GM19324 (cell line): ENCODE results near the gene MOK.
"Not testable (repeated sequence)": the region's sequence is repeated elsewhere in the genome, so short reads cannot be mapped to it uniquely, and the experiment has no call there.

Source experiments
- ATAC-seq: cut with Tn5 transposase; IDR thresholded peaks from one replicate; pipeline ENCODE4 v1.9.1; 2021; ENCODE audit warnings: mild to moderate bottlenecking, moderate library complexity; ENCODE audit not compliant: unreplicated experiment, low FRiP score

The MOK gene

DNA sequence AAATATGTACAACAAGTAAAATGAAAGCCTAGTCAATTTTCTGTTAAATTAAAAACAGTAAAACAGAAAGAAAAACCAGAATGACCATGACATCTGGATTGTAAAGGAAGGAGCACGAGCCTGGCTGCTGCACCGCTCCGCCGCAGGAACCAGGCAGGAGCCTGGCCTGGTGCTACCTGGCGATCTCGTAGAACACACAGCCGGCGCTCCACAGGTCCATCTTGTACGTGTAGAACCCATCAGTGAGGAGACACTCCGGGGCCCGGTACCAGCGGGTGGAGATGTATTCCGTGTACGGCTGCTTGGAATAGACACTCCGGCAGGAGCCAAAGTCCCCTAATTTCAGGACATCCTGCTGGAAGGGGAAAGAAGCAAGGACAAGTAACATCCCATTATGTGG is 54.3 kb downstream of the MOK start:
- ATAC-seq: no peak

GRCh38 chr14:102249981-102250380 is 55.0 kb downstream of the MOK start:
- ATAC-seq: no peak

DNA sequence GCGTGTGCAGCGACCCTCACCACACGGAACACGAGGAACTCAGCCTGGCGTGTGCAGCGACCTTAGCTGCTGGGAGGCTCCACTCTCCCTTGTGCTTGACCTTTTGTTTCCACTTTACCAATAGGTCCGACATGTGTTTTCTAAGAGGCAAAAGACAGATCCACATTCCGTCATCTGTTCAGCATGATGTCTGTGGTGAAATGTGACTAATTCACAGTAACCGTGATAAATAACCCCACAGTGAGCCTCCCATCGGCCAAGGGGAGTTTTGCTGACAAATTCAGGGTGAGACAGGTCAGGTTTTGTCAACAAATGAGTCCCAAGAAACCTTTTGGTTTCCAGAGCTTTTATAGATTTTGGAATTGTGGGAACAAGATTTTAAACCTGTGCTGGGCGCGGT is 55.9 kb downstream of the MOK start:
- no peak for ATAC-seq

DNA sequence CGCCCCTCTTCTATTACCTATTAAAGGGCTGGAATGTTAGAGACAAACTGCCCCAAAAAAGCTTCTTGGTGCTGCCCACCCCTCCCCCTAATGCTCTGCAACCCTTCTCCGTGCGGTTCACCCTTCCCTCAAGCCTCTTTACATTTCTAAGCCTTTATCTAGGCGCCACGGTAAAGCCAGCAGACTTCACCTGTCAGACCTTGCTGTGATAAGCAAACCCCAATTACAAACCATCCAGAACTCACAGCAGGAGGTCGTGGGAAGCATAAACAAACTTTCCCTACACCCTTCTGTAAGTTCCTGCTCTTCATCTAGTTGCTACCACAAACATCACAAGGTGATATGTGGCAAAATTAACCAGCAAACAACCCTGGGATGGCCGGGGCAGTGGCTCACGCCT is 56.8 kb downstream of the MOK start:
- ATAC-seq: no peak

- no peak for ATAC-seq
These were observed 58.9 kb downstream of the MOK start for GRCh38 chr14:102246071-102246470.

DNA sequence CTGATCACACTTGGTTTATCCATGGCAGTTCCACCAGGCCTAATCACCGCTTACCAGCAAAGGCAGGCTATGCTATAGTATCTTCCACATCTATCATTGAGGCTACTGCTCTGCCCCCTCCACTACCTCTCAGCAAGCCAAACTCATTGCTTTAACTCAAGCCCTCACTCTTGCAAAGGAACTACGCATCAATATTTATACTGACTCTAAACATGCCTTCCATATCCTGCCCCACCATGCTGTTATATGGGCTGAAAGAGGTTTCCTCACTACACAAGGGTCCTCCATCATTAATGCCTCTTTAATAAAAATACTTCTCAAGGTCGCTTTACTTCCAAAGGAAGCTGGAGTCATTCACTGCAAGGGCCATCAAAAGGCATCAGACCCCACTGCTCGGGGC is 61.2 kb downstream of the MOK start:
- not testable (repeated sequence) for ATAC-seq

DNA sequence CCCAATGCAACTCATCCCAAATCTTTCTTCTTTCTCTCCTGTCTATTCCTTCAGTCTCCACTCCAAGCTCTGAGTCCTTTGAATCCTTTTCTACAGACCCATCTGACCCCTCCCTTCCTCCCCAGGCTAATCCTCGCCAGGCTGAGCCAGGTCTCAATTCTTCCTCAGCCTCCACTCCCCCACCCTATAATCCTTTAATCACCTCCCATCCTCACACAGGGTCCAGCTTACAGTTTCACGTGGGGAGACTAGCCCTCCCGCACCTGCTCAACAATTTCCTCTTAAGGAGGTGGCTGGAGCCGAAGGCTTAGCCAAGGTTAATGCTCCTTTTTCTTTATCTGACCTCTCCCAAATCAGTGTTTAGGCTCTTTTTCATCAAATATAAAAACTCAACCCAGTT is 63.8 kb downstream of the MOK start:
- no peak for ATAC-seq

DNA sequence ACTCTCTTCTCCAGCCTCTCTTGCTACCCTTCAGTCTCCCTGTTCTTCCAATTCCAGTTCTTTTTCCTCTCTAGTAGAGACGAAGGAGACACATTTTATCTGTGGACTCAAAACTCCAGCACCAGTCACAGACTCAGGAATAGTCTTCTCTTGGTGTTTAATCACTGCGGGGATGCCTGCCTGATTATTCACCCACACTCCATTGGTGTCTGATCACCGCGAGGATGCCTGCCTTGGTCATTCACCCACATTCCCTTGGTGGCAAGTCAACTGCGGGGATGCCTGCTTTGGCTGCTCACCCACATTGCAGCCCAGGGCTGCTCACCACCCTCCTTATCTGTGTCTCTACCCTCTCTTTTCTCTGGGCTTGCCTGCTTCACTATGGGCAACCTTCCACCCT is 64.5 kb downstream of the MOK start:
- not testable (repeated sequence) for ATAC-seq

- ATAC-seq: no peak
These were observed 65.7 kb downstream of the MOK start for GRCh38 chr14:102239231-102239630.

DNA sequence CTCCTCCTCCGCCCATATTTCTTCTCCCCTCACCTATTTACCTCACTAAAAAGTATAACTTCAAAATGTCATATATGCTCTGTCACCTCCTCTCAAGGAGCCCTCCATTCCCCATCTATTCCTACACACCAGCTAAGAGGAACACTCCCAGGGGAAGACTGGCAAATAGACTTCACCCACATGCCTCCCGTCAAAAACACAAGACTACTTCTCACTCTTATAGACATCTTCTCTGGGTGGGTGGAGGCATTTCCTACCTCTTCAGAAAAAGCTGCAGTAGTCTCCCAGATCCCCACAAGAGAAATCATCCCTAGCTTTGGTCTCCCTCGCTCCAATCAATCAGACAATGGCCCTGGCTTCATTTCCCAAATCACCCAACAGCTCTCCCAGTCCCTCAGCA is 66.2 kb downstream of the MOK start:
- no peak for ATAC-seq

GRCh38 chr14:102238131-102238530 is 66.8 kb downstream of the MOK start:
- ATAC-seq: no peak

GRCh38 chr14:102236026-102236425 is 68.9 kb downstream of the MOK start:
- ATAC-seq: no peak

DNA sequence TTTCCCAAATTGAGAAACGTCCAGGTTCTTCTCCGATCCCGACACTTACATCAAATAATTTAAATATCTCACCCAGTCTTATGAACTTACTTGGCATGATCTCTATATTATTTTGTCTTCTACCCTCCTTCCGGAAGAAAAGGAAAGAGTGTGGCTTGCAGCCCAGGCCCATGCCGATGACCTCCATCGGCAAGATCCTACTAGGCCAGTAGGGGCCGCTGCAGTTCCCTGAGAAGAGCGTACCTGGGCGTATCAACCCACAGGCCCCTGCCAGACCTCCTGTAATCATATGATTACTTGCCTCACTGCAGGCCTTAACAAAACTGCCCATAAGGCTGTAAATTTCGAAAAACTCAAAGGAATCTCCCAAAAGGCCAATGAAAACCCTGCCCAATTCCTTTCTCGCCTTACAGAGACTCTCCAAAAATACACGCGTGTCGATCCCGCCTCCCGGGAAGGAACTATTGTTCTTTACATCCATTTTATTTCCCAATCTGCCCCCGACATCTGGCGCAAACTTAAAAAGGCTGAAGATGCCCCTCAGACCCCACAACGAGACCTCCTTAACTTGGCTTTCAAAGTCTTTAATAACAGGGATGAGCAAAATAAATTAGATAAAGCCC is 69.6 kb downstream of the MOK start:
- no peak for ATAC-seq

- ATAC-seq: no peak
These were observed 70.4 kb downstream of the MOK start for GRCh38 chr14:102234331-102235264.

- ATAC-seq: no peak
These were observed 71.9 kb downstream of the MOK start for GRCh38 chr14:102233081-102233480.

DNA sequence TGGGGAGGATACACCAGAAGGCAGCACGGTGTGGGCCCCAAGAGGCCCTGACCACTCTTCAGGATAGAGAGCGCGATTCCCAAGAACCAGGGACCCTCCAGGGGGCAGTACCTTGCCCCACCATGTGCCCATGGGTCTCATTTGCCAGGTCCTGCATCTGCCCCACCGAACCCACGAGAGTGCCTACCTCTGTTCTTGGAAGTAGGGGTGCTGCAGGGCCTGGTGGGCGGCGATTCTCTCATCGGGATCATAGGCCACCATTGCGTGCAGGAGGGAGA is 72.7 kb downstream of the MOK start:
- no peak for ATAC-seq

DNA sequence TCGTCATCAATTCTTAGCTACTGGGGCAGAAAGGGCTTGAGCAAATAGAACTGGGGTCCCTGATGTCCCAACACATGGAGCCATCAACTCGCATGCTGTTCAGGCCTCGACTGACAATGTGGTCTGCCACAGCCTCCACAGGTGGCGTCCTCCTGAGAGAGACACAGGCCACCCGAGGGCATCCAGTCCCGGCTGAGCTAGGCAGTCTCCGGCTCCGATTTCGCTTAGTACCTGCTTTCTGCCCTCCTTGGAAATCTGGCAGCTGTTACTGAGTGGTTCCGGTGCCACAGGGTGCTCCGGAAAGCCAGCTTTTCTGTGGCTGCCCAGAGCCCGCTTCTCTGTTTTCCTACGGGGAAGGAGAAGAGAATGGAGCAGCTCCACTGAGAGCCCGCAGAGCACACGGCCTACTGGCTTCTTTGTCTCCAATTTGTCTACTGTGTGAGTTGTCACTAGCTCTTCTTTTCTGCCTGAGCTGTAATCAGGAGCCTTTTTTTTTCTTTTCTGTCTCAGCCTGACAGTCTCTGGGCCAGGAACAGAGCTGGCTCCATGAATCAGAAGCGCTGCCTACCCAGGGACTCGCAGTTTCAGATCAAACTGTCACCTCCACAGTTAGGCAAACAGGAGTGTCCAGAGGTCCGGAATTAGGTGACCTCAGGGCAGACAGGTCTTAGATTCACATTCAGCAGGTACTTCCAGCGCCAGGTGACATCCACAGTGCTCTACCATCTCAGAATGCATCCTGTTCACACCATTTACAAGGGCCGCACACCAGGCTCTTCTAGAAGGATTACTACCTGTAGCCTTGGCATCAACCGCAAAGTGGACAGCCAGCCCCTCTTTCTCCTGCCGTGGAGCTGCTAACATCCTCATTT is 73.3 kb downstream of the MOK start:
- ATAC-seq: no peak

DNA sequence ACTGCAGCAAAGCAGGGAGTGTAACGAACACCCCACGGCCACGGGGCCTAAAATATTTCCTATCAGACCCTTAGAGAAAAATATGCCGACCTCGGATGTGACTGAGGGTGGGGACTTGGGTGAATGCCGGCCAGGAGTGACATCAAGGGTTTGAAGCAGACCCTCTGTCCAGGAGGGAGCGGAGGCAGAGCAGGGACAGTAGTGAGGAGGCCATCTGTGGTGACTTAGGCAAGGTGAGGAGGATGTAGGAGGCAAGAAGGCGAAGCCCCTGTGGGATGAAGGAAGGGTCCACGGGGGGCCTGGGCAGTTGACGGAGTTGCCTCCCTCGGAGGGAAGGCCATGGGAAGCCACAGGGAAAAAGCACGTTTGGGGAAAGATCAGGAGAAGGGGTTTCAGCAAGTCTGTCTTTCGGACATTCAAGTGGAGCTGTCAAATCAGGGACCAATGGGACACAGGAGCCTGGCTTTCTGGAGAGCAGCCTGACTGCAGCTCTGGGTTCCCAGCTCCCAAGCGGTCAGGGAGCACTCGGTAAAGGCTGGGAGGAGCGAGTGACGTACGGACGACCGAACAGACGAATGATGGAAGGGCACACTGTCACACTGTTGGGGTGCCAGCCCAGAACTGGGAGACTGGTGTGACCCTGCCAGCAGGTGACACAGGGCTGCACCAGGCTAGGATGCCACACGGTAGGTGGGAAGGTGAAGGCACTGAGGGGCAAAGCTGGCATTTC is 74.3 kb downstream of the MOK start:
- ATAC-seq: no peak

DNA sequence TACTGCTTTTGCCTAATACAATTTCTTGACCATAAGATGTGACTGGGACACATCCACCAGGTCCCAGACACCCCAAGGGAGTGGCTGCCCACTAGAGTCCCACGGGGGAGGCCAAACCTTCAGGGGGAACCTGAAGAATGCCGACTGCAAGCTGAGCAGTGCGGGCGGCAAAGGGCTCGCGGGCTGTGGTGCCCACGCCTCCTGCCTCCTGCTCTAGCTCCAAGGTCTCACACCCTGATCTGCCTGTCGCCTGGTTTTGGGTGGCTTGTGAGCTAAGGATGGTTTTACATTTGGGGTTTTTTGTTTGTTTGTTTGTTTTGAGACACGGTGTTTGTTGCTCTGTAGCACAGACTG is 75.2 kb downstream of the MOK start:
- no peak for ATAC-seq

GRCh38 chr14:102229071-102229738 is 75.8 kb downstream of the MOK start:
- no peak for ATAC-seq
